Activated CD8-positive, alpha-beta memory T cell treated with anti-CD3 and anti-CD28 coated beads for 4 hours (primary cell): Measurements from ENCODE around the gene PRPF18.
"Not testable (repeated sequence)": the region's sequence is repeated elsewhere in the genome, so short reads cannot be mapped to it uniquely, and the experiment has no call there.

ENCODE experiments used
- DNase-seq, 2 donors: peaks; one replicate each; pipeline ENCODE4 v3.0.0-alpha.2; 2020; ENCODE audit warnings: low read depth in 2 of 2

PRPF18 gene, protein sequence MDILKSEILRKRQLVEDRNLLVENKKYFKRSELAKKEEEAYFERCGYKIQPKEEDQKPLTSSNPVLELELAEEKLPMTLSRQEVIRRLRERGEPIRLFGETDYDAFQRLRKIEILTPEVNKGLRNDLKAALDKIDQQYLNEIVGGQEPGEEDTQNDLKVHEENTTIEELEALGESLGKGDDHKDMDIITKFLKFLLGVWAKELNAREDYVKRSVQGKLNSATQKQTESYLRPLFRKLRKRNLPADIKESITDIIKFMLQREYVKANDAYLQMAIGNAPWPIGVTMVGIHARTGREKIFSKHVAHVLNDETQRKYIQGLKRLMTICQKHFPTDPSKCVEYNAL

DNA sequence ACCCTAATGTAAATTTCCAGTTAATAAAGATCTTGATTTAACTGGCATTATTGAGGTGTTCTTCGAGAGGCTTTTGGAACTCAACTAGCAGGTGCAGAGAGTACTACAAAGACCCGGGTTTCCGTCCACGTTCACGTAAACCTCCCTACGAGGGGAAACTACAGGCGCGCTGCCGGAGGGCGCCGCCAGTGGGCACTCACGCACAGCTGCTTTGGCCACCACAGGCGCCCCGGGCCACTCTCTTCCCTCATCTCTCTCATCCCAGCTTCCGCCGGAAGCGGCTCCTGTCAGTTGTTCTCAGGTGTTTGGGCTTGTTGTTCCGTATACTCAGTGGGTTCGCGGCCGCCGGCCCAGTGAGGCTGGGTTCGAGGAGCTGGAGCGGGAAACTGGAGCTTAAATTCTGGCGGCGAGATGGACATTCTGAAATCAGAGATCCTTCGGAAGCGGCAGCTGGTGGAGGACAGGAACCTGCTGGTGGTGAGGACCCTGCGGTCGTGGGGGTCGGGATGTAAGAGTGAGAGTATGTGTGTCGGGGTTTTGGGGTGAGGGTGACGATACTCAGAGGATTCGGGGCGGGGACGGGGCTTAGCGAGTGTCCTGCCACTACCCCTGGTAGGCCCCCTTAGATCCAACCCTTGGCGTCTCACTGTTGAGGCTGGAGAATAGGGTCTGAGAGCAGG is at the start of gene PRPF18:
Gene PRPF18 (plus strand): TSS at position 290 of the 680 bp plus-strand sequence. CDS start 122 bp downstream, at position 412.
- peak; percentile 86 to 87 for DNase-seq

DNA sequence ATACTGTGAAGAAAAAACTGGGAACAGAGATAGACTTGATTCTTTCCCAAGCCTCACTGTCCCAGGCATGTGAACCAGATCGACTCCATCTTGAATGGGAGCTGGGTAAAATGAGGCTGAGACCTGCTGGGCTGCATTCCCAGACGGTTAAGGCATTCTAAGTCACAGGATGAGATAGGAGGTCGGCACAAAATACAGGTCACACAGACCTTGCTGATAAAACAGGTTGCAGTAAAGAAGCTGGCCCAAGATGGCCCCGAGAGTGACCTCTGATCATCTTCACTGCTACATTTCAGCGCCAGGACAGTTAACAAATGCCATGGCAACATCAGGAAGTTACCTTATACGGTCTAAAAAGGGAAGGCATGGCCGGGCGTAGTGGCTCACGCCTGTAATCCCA is 48.8 kb upstream of the PRPF18 start:
- not testable (repeated sequence) for DNase-seq

DNA sequence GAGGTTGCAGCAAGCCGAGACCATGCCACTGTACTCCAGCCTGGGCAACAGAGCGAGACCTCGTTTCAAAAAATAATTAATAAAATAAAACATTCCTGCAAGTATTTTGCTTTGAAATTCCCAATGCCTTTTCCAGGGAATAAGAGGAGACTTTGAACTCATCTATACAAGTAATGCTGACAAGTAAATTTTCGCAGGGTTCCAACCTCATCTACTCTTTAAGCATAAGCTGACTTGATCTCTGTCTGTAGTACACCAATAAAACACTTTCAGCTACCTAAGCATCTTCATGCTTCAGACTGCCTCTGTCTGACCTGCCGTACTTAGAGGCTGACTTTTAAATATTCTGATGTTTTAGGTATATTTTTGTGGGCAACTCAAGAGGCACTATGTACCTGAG is 44.2 kb upstream of the PRPF18 start:
- DNase-seq = no peak

DNA sequence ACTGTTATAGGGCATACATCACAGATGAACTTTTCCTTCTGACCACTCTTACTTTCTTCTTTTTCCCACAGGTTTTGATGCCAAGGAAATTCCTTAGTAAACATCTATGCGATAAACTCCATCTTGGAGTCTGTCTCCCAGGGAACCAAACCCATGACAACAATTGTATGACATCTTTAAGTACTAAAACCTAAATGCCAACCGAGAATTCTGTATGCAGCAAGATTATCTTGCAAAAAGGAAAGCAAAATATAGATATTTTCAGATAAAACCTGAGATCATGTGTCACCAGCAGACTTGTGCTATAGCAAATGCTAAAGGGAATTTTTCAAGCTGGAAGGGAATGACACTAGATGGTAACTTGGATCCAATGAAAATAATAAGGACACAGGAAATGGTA is 36.0 kb upstream of the PRPF18 start:
- DNase-seq = no peak

DNA sequence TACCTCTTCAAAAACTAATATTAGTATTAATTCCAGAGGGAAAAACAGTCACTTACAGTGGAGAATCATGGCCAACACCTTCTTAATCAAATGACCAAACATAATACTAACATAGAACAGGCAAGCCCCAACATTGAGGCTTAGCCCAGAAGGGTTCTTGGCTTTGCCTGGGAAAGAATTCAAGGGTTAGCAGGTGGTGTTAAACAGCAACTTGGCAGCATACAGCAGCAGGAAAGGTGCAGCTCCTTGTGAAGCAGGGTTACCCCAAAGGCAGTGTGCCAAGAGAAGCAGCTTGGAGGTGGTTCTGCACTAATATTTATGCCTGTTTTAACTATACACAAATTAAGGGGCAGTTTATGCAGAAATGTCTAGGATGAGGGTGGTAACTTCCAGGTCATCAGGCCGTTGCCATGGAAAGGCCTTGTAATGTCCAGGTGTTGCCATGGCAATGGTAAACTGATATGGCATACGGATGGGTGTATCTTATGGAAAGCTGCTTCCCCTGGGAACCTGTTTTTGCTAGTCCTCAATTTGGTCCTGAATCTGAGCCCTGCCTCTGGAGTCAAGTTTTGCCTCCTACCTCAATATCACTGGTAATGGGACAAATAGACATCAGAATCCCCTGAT is 30.8 kb upstream of the PRPF18 start:
- DNase-seq = no peak

DNA sequence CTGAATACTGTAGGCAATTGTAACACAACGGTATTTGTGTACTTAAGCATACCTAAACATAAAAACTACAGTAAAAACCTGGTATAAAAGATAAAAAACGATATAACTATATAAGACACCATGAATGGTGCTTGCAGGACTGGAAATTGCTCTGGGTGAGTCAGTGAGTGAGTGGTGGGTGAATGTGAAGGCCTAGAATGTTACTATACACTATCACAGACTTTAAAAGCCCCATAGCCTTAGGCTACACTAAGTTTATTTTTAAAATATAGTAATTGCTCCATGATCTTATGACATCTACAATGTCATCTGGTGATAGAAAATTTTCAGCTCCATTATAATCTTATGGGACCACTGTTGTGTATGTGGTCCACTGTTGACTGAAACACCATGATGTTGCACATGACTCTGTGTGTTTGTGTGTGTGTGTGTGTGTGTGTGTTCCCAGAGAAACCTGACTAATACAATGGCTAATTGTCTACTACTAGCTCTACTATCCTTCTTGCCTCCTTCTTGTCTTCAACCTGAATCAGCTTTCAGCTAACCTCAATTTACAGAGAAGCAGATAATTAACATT is 27.6 kb upstream of the PRPF18 start:
- no peak for DNase-seq

DNA sequence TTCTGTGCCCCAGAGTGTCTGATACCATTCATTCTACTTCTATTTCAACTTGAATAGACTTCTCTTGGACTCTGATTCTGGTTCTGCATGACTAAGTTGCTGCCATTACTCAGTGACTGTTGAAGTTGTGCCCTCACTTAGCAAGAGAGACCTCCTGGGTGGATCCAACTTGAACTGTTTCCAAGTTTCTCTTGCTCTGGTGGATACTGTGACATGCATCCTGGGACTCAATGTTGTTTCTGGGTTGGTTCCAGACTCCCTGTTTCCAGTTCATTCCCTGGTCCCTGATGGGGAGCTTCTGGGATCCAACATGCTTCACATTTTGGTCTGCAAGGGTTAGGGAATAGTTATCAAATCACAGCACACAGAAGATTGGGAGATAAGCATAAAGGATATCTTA is 26.2 kb upstream of the PRPF18 start:
- DNase-seq = no peak

DNA sequence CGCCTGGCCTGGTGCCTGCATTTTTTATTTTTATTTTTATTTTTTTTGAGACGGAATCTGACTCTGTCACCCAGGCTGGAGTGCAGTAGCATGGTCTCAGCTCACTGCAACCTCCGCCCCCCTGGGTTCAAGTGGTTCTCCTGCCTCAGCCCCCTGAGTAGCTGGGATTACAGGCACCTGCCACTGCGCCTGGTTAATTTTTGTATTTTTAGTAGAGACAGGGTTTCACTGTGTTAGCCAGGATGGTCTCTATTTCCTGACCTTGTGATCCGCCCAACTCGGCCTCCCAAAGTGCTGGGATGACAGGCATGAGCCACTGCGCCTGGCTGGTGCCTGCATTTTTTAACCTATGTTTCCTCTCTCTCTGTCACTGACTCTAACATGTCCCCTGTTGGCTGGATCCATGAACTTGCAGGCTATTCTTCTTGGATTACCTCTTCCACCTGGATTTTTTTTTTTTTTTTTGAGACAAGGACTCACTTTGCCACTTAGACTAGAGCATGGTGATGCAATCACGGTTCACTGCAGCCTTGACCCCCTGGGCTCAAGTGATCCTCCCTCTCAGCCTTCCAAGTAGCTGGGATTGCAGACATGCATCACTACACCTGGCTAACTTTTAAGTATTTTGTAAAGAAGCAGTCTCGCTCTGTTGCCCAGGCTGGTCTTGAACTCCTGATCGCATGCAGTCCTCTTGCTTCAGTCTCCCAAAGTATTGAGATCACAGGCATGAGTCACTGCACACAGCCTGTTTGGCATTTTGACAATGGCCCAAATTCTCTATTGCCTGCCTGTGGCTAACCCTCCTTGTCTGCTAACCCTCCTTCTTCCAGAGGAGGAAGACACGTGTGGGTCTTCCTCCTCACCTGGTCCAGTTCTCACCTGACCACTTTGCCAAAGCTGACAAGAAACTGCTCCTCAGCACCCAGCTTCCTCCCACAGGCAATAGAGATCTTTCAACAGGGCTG is 23.0 kb upstream of the PRPF18 start:
- no peak for DNase-seq

DNA sequence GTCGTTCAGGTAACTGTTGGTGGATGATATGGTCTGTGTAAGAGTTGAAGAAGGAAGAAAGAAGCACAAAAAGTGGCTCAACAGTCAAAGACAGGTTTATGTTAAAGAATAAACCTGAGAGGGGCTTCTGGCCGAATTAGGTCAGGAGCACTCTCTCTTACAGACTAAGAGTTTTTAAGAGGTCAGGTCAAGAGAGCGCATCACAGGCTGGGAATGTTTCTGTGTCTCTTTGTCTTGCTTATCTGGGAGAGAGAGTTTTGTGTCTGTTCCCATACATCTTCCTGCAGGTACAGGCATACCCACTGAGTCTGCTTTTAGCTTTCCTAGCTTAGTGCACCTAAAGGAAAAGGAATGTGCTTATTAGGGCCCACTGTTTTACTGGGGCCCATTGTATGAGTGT is 22.2 kb upstream of the PRPF18 start:
- DNase-seq = no peak

DNA sequence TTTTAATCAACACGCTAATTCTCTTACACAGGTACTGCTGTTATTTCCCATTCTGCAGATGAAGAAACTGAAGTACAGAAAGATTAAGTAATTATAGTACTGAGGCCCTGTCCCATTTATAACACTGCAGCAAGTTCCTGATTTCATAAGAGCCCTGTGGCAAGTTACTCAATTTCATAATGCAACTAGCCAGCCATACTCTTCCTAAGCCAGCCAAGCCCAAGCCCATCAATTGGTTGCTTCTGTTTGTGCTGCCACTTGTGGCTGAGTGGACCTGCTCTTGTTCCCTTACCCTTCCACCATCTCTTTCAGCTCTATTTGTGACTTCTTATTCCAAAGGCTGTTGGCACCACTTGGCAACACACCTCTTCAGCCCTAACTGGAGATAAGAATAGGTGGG is 19.7 kb upstream of the PRPF18 start:
- DNase-seq = no peak

DNA sequence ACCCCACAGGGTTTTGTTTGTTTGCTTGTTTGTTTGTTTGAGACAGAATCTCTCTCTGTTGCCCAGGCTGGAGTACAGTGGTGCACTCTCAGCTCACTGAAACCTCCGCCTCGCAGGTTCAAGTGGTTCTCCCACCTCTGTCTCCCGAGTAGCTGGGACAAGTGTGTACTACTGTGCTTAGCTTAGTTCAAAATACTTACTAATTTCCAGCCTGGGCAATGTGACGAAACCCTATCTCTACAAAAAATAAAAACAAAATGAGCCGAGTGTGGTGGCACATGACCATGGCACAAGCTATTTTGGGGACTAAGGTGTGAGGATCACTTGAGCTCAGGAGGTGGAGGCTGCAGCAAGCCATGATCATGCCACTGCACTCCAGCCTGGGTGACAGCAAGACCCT is 15.2 kb upstream of the PRPF18 start:
- no peak for DNase-seq

DNA sequence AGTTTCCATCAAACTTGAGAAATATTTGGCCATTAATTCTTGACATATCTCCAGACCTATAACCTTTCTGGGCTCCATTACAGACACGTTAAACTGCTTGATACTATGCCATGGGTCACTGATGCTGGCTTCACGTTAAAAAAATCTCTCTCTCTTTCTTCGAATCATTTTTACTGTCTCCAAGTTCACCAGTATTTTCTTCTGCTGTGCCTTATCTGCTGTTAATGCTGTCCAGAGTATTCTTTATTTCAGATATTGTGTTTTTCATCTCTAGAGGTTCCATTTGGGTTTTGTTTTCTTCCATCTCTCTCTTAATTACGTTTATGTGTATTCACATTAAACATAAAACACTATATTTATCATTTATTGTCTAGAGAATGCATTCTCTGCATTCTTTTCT is 12.8 kb upstream of the PRPF18 start:
- no peak for DNase-seq

DNA sequence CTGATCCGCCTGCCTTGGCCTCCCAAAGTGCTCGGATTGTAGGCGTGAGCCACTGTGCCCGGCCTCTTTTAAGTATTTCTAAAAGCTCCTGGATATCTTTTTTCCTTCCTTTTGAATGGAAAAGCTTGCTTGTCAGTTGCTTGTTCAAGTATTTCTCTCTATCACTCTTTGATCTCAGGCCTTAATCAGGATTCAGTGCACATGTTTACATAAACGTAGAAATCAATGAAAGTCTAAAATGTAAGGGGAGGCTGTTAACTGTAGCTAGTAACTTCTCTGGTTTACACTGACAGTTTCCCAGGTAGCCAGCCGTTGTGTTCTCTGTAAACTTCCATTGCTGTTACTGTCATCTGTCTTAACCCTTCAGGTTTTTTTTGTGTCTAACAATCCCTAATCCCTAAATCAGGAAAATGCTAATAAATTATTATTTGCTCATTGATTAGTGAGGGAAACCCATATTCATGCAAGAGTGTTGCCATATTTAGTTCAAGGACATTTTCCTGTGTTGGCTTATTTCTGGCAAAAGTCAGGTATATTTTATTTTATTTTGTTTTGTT is 1.5 kb upstream of the PRPF18 start:
- DNase-seq = no peak

DNA sequence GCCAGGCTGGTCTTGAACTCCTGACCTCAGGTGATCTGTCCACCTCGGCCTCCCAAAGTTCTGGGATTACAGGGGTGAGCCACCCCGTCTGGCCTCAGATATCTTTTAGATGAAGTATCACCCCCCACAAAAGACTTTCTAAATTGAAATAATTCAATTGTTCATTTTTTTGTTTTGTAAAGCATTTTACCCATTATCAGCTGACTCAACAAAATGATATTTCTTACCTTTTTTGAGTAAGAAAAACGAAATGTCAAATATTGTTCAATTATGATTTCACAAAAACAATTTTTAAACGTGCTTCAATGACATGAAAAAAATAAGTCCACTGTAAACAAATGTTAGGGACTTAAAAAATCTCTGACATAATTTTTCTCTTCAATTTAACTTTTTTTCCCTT is 822 bp upstream of the PRPF18 start:
- no peak for DNase-seq

DNA sequence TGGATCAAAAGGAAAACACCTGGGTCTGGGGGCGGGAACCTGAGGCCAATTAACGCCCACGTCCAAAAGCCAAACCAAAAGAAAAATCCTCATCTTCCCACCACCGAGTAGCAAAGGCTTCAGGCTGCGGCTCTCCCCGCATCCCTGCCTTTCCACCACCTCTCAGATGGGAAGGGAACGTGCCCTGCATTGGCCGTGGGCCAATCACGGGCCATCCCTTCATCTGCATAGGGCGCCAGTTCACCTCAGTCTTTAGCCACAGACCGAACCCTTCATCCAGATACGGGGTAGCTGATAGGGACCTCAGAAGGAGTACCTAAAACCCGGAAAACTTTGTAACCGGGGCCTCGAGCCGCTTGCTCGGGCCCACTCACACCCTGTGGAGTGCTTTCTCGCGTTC is 626 bp downstream of the PRPF18 start:
- DNase-seq = no peak

DNA sequence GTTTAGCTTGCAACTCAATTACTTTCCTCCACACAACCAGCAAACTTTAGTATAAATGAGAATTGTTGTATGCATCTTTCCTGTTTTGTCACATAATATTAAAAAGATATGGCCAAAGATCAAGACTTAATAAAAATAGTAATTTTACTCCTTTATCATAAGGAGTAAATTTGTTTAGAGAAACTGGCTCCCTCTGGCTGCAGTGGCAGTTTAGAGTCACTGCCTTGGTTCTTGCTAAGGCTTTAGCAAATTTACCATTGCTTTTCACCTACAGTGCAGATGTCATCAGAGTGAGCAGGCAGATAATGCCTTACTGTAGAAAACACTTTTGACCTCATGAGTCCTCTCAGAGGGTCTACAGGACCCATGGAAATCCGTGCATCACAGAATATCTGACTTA is 2.6 kb downstream of the PRPF18 start:
- no peak for DNase-seq

DNA sequence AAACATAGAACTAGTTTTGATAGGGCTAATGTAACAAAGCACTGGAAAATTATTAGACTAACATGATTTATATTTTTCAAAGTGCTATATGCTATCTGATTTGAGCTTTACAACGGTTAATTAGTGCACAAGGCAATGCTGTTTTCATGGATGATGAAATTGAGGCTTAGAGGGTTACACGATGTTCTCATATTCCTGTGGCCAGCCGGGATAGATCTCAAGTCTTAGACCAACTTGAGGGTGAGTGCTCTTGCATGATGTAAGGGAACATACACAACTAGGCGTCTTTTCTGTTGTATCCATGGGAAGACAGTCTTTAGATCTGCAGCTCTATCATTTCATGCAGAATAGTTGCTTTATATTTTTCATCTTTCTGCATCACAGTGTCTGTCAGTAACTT is 4.1 kb downstream of the PRPF18 start:
- DNase-seq = no peak

DNA sequence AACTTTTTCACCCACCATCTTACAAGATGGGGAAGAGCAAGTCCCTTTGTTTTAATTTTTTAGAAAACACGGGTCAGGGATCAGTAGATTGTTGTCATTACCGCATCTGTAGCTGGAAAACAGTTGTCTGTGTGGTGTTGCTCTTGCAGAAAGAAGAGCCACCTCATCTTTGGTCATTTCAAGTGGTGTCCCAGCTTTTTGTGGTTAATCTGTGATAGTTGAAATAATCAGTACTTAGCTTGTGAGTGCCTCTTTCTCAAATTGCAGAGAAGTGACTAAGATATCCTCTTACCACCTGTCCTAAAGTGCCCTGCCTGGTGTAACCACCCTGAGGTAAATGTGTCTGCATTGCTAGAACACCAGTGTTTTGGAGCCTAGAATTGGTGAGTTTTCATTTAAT is 5.5 kb downstream of the PRPF18 start:
- DNase-seq = no peak

DNA sequence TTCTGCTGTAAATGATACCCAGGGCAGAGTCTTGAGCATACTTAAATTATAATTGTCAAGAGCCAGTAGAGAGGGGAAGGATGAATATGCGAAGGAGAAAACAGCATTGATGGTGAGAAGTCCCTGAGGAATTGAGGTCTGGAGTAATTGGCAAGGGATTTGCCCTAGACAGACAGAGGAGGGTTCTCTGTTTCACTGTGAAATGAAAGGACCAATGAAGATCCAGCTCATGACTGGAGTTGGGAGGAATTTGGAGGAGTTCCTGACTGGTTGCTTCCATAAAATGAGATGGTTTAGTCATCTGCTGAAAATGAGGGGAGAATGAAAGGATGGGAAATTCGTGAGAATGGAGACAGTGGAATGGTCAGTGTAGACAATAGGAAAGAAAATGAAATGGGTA is 6.8 kb downstream of the PRPF18 start:
- no peak for DNase-seq

DNA sequence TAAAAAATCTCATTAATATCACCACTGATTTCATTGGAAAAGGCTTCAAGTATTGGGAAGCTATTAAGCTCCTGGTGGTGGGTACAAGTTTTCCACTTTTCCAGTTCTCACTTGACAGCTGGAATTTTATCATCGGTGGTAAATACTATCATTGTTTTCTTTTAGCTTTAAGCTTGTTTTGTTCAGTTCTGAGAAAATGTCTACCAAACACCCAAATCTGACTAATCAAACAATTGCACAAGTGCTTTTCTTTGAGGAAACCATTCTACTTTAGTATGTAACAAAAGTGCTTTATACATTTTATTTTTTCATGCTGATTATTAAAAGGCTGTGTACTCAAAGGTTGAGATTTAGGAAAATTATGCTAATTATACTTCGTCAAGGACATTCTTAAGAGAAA is 7.9 kb downstream of the PRPF18 start:
- DNase-seq = no peak

DNA sequence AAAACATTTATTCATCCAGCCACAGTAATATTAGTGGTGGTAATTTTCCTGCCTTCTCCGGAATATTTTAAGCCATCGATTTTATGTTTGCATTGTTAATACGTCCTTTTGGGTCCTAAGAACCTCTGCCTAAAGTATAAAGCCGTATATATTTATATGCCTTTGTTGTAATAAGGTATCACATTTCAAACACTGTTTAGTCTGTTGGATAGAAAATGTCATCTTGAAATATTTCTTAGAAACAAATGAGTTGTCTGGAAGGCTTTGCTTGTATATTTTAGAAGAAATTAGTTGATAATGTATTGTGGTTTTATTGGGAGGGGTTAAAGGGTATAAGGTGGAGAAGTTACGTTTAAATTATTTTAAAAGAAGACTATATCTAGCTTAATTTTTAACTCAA is 11.1 kb downstream of the PRPF18 start:
- no peak for DNase-seq
